HG02642 (cell line): ENCODE measurements around the gene GALNT2.

Experiments used
- ATAC-seq: cut with Tn5 transposase; IDR thresholded peaks from one replicate; pipeline ENCODE4 v1.9.1; 2021; ENCODE audit warnings: mild to moderate bottlenecking; ENCODE audit not compliant: unreplicated experiment, poor library complexity

Gene GALNT2

DNA sequence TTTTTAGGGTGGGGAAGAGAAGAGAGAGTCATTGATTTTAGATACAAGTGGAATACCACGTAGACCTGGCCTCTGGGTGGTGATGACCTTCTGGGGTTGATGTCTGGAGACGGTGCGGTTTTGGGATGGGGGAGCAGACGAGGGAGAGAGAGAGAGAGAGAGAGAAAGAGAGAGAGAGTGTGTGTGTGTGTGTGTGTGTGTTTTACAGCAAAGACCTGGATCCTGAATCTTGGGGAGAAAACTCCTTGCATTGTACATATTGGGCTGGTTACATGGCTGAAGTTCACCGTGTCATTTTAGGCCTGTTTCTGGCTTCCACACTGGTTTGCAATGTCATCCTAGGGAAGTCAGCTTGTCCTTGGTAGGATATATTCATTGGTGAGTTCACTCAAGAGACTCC lies 89.0 kb downstream of the GALNT2 start:
- no peak for ATAC-seq

DNA sequence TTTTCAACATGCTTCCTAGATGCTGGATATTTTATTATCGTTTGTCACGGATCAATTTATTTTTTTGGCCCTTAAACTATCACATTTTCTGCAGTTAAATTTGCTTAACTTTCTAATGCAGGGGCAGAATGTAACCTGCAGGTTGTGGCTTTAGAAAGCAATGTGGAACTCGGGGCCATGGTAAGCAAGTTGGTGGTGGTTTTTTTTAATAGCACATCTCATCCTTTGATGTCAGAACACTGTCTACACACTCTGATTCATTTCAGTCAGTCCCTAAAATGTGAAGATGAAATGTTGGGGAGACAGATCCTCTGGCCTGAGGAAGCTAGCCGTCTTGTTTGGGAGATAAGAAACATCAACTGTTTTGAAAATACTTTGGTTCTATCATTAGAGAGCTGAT lies 89.5 kb downstream of the GALNT2 start:
- ATAC-seq: no peak

DNA sequence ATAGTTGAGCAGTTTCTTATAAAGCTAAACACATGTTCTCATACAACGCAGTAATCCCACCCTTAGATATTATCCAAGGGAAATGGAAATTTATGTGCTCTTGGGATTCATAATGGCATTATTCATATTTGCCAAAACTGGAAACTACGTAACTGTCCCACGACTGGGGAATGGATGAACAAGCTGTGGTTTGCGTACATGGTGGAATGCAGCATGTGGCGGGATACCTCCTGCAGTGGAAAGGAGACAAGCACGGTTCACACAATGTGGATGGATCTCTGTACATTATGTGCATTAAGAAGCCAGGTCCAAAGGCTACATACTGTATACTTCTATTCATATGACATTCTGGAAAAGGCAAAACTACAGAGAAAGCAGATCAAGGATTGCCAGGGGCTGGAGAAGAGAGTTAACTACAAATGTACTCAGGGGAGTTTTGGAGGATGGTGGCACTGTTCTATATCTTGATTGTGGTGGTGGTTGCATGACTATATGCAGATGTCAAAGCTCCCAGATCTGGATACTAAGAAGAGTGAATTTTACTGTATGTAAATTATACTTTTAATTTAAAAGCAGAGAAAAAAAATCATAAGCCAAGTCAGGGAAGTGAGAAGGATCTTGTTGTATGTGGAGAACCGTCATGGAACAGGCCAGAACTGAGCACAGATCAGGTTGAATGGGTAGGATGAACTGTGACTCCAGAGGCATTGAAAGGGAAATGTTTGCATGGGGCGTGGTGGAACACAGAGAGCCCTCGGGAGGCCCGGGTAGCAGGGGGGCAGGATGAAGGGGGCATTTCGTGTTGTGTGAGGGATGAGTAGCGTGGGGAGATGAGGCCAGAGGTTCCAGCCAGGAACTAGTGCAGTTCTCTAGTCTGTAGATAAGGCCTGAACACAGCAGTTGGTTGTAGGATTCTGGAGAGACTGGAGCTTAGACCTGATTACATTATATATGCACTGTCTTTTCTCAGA lies 90.7 kb downstream of the GALNT2 start:
- no peak for ATAC-seq

DNA sequence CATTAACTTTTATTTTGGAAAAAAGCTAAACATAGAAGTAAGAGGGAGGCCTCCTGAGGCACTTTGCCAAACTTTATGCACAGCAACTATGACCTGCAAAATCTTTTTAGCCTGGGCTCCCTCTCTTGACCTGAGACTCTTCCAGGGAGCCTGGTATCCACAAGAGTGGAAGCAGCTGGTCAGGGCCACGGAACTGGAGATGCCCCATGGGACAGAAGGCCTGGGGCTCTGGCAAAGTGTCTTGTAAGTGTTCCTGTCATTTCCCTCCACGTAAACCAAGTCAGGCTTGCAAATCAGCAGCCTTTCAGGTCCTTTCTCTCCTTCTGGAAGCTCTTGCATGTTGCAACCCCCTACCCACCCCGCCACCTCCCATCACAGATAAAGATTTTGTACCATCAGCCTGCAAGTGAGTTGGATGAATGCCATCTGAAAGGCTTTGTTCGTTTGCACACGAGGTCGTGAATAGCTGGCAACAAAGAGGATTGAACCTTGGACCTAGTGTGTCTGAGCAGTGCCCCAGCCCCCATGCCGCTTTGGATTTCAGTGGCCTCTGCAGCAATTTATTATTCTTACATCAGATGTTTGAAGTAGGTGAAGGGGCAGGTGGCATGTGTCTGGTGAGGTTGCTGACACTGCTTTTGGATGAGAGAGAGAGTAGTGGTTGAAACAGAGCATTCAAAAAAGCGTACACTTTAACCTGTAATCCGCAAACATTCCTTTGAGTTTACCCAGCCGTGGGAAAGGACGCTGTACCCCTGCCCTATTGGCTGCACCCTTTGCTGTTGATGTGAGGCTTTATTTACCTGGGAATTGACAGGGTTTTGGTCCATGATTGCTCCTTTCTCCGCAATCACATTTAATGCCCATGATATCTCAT lies 91.6 kb downstream of the GALNT2 start:
- no peak for ATAC-seq

DNA sequence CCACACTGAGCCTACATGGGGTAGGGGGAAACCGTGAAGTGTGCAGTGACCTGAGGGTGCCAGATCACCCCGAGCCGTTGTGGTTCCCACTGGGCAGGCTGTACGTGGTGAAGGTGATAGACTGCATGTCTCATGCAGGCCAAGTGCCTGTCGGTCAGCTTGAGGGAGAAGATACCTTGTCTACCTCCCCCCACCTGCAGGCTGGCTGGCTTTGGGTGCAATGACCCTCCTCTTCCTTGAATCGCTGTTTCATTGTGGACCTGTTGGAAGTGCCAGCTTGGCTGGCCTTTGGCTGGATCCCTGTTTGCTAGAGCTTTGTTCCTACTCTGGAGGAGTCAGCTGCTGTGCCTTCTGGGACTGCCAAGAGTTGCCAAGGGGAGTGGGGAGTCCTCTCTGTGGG lies 92.5 kb downstream of the GALNT2 start:
- no peak for ATAC-seq

DNA sequence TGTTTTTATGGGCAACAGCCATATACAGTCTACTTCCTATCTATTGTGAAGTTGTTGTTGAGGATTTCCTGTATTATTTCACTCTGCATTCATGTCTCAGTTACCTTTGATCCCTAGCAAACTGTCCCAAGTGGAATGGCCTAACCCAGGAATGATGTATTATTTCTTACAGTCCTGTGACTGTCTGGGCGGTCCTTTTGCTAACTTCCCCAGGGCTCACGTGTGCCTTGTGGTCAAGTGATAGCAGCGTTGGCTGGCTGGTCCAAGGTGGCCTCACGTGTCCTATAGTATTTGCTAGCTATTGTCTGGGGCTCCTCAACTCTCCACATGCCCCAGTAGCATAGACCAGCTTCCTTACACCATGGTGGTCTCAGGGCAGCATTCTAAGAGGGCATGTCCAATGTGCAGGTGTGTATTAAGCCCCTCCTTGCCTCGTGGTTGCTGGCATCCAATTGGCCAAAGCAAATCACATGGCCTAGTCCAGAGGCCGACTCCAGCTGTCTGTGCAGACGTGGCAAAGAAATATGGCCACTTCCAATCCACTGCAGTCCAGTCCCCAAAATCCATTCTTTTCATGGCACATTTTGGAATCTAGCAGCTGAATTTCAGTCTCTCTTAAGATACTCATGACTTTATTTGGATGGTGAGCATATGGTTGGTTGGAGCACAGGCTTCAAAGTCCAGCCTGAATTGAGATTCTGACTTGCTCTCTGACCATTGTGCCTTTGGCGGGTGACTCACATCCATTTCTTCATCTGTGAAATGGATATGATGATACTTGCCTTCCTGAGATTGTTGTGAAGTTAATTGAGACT lies 94.1 kb downstream of the GALNT2 start:
- ATAC-seq: no peak

DNA sequence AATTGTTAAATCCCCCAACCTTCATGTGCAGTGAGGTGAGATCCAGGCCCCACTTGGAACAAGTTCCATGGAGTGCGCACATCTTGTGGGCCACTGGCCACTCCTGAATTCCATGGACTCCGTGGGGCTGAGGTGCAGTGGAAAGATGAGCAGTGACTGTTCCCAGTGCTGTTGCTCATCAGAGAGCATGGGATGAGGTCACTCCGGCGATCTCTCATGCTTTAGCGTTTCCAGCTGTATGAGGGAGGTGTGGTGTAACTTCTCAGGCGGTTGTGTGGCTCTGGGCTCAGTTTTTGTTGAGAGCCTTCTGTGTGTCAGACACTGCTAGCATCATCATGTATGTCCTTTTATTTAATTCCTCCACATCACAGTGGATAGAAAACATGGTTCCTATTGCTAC lies 96.2 kb downstream of the GALNT2 start:
- ATAC-seq: no peak

DNA sequence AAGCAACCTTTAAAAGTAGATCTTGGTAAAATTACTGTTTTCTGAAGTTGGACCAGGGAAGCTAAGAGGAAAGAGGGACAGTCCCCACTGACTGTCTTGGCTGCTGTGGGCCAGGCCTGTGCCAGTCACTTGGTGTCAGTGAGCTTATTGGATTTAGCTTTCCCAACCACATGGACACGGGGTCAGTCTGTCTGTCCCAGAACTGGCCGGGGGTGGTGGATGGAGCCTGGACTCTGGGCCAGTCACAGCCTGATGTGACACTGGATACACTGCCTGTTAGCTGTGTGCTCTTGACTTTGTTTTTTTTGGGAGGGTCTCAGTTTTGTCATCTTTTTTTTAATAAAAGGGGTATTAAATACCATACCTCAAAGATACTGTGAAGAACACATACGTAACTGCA lies 96.7 kb downstream of the GALNT2 start:
- no peak for ATAC-seq

DNA sequence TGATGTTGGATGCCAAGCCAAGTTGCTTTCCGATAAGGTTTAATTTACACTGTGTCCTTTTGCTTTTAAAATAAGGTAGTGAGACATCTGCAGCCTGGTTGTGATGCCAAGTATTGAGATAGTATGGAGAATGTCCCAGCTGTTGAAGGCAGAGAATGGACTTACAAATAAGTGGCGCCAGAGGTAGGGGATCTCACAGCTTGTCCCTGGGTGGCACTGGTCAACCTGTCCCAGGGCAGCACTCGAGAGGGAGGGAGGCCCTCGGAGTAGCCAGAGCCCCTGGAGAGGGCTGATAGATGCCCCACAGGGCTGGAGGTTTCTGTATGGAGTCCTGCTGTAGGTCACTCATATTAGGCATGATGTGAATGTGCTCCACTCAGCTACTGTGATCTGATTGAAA lies 98.5 kb downstream of the GALNT2 start:
- no peak for ATAC-seq

DNA sequence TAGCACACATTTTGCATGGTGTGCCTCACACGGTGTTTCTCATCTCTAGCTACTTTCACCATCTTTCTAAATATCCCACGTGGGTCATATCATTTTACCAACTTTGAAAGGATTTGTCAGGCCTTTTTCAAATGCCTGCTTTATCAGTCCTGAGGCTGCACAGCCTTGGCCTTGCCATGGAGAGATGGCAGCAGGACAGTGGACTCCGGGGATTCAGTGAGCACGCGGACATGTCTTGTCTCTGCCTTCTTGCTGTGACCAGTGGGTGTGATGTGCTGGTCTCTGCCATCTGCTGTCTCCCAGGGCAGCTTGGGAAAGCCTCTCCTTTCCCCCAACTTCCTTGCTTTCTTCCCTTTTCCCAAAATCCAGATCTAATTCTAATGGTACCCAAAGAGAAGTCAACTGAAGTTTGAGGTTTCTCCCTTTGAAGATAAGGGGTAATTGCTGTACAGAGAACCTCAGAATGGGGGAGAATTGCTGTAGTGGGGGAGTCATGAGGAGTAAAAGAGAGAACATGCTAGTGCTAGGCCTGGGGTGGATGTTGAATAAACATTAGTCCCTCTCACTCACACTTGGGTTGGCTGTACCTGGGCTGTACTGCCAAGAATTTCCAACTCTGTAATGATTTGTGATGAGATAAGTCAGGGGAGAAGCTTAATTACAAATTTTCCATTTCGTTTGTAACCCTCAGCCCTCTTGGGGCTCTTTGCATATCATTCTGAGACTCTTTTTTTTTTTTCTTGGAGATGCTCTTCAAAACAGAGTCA lies 99.5 kb downstream of the GALNT2 start:
- no peak for ATAC-seq

DNA sequence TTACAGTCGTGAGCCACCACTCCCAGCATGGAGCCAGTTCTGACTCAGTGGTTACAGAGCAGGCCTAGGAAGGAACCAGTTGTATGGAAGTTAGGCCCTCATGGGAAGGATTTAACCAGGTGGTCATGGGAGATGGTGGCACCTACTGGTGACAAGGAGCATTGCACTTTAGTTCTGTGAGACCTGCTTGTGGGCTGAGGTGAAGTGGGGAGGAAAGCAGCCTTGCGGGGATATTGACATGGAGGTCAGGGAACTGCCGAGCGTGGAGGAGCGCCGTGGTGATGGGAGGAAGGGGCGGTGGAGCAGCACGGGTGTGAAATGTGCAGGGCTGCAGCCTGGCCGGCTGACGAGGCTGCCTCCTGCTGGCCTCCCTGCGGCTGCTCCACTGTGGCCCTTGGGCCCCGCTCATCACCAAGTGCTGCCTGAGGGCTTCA lies 100.4 kb downstream of the GALNT2 start:
- no peak for ATAC-seq

DNA sequence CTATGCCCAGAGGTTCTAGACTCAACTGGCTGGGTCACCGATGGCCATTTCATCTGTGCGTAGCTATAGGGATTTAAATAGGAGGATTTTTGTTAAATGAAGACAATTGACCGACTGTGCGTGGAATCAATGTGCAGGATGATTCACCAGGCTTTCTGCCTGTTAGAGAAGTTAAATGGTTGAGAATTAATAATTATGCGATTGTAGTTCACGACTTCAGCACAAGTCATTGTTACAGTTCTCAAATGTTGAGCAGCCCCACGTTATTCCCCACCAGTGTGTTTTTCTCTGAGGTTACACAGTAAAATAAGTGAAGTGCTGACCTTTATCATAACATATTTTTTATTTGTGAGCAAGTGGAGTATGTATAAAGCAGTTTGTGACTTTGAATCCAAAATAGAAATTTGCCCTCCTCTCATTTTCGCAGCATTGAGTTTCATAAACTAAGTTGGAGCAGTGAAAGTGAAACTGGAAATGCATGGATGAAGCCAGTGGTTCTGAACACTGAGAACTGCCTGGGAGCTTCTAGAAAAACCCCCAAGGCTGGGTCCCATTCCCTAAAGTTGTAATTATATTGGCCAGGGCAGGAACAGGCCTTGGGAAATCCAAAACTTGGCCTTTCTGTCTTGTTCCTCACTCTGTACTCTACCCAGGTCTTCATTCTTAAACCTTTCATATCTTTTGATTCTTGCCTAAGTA lies 102.6 kb downstream of the GALNT2 start:
- ATAC-seq: peak; percentile 52

DNA sequence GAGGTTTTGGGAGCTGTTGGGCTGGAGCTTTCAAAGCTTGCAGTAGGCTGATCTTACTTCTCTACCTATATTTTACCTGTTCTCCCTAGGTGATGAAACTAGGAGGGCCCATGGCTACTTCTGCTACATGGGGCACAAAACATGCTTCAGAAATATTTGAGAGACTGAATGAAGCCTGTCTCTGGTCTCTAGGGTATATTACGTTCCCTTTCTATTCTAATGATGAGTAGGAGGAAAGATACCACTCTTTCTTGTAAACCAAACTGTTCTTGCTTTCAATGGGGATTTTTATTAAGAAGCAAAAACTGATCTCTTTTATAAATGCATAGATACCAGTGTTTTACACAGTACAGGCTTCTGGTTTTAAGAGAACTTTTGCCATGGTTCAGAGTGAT lies 103.1 kb downstream of the GALNT2 start:
- ATAC-seq: peak; percentile 42

DNA sequence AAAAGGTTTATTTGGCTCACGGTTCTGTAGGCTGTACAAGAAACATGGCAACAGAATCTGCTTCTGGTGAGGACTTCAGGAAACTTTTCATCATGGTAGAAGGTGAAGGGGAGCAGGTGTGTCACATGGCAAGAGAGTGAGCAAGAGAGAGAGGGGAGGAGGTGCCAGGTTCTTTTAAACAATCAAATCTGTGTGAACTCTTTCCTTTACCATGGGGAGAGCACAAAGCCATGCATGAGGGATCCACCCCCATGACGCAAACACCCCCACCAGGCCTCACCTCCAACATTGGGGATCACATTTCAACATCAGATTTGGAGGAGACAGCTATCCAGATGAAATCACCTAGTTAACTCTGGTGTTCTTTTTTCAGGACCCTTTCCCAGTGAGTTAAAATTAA lies 103.6 kb downstream of the GALNT2 start:
- peak; percentile 16 for ATAC-seq

DNA sequence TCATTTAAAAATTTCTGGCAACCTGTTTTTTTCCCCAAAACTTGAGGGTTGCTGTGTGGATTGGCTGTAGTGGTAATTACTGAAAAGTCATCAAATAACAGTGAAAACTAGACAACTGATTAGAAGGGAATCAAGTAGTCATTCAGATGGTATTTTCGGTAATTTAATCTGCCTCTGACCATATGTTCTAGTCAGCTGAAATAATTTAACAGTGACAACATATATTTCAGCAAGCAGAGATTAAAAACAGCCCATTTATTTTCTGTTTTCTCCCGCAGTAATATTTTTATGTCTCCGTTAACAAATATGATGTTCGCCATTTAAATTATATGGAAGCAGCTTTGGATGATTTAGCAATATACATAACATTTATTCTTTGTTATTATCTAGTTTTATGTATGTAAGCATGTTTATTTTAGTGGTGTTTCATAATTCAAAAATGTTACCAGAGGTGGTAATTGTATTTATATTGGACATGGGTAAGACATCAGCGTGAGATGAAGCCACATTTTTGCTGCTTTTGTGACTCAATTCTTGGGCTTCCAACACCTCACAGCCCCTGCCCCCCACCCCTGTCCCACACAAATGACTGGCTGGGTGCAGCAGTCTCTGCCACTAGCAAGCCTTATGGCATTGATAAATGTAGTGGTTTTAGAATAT lies 104.4 kb downstream of the GALNT2 start:
- ATAC-seq: no peak

DNA sequence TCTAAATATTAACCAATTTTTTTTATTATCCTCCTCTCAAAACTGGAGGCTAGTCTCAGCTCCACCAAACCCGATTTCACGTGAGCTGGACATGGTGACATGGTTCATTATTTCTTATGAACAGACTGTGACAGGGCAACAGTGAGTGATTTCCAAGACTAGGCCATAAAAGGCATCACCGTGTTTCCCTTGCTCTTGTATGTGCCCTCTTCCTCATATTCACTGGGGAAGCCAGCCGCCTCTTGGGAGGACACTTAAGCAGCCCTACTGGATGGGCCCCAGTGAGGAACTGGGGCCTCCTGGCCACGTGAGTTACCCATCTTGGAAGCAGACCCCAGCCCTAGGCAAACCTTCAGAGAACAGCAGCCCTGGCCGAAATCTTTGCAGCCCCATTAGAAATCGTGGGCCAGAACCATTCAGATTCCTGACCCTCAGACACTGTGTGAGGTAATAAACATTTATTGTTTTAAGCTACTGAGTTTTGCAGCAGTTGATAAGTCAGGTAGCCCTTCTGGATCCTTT lies 105.0 kb downstream of the GALNT2 start:
- ATAC-seq: no peak

DNA sequence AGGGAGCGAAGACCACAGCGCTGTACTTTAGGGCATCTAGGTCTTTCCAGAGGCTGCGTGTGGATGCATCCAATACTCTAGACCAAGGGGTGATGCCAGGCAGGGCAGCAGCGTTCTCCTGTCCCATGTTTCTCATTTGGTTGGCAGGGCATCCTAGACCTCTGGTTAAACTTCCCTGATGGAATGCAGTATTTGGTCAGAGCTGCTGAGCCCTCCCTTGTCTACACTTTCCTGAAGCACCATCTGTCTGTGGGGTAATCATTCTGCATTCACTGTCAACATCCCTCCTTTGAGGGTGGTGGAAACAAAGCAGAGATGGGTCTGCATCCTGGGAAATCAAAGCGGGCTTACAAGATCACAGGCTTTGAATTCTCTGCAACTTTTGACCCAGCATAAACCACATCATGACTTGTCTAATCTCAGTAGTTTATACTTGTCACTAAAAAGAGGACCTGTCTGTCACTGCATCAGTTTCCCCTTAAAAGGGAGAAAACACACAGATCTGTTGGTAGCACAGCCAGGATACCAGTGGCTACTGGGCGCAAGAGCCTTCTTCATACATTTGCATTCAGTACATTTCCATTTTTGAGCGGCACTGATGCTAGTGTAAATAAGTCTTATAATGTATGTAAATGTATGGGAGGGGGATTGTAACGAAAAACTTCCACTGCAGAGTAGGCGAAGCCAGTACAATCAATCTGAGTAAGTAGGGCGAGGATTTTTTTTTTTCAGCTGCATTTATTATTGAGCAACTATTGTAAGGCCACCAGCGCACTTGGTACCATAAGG lies 106.3 kb downstream of the GALNT2 start:
- ATAC-seq: no peak

DNA sequence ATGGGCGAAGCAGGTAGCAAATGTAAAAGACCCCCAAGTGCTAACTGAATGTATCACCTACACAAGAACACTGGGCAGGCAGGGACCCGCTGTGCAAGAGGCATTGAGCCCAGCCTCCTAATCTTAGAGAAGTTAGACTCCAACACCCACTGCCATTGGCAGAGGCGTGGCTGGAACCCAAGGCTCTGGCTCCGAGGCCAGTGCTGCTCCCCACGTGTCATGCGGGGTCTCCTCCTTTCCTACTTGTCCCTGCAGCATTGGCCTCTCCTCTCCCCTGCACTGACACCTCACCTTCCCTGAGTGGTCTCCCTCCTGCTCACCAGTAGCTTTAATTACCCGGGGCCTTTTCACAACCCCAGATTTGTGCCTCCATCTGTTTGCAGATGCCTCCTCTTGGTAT lies 107.0 kb downstream of the GALNT2 start:
- ATAC-seq: no peak
